Caki2 (cell line): ENCODE results near the gene KIF5C. TPM values are rescaled to one million over a fixed set of nuclear protein-coding genes. Genes with fewer than 3 reads are reported as not detected.

ENCODE experiments used
- DNase-seq: peaks from one replicate; pipeline ENCODE4 v3.0.0-alpha.2; 2015; ENCODE audit warnings: low read depth
- in situ Hi-C: cut with HindIII; loops from 2 replicates; pipeline ENCODE4 v1.10.0; 2016; ENCODE audit warnings: low sequenced_read_pairs, low pct_unique_long_range_greater_than_20kb, mixed read lengths
- total RNA-seq: library from RNA; depleted of rRNA; stranded (reverse); fragments of >200 nt; shearing (Covaris generic); gene quantifications from 2 replicates; pipeline ENCODE4 v1.2.3, GENCODE V29; 2014; ENCODE audit warnings: low replicate concordance

KIF5C gene
- total RNA-seq, 1 experiment from 2014 or later = not detected

DNA sequence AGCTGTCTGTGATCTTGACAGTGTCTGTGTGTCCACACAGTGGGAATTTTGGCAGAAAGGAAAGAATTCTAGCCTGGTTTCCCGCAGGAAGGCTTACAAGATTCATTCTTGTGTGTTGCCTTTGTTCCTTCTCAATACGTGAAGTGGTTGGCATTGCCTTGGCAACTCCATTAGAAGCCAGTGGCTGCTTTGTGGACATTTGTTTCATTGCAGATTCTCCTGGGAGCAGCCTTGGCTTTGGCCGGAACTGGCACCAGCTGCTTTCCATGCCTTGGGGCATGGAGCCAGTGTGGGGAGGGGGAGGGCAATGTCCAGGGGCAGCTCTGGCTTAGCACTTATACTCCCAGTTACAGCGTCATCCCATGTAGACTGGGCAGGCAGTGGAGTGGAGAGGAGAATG, 39.4 kb downstream of the KIF5C start:
- DNase-seq = no peak
- in situ Hi-C loops = no loop called here

DNA sequence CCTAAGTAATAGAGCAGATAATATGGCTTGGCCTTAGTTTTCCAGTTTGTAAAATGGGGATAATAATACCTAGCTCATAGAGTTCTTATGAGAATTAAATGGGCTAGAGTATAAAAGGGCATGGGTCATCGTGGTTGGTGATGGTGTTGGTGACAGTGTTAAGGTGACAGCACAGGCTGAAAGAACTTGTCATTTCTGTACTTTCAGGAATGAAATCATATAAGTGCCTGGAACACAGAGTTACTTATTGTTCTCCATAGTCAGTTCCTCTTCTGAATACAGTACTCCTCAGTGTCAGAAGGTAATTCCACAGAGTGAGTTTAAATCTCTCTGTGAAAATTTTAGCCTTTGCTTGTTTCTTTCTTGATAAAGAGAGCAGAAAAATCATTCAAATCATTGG, 42.4 kb downstream of the KIF5C start:
- in situ Hi-C loops = no loop called here
- DNase-seq = no peak

DNA sequence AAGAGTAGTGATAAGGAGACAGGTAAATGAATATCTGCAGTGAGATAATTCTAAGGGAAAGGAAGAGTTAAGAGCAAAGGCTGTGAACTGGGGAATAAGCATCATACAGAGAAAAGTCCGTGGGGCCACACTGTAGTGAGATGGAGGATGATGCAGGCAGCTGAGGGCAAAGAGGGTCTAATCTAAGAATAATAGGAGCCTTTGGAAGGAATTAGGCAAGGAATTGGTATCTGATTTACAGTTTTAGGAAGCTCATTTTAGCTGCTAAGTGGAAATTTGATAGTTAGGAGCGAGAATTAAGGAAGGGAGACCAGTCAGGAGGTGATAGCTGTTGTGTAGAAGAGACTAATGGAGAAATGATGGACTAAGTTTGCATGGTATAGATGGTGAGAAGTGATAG, 43.5 kb downstream of the KIF5C start:
- in situ Hi-C loops = no loop called here
- no peak for DNase-seq

DNA sequence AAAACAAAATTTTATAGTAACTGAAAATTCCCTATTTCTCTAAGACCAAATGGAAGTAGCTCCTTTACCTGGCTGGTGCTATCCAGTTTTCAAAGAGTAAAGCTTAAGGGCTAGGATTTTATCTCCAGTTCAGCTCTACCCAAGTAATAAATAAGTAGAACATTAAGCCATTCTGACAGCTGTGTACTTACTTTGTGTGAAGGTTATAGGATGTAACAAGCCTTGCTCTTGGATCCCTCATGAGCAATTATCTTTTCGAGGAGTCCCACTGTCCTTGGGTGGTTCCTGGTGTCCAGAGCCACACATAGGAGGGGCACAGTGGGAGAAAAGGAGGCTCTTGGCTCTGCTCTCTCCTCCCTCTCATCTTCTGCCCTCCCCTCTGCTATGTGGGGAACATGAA, 45.5 kb downstream of the KIF5C start:
- DNase-seq = no peak
- in situ Hi-C loops = no loop called here

DNA sequence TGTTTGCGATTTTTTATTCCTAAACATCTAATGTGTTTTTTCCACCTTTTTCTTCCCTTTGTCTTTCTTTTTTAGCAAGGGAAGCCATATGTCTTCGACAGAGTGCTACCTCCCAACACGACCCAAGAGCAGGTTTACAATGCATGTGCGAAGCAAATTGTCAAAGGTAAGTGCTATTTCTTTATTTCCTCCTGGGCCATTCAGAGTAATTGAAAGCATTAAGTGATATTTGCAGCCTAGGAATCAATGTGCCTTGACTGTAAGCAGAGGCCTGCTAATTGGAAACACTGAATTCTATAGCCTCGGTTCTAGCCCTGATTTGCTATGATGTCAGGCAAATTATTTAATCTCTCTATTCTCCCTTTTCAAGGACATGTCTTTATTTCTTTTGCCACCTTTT, 47.0 kb downstream of the KIF5C start:
- in situ Hi-C loops = no loop called here
- no peak for DNase-seq

DNA sequence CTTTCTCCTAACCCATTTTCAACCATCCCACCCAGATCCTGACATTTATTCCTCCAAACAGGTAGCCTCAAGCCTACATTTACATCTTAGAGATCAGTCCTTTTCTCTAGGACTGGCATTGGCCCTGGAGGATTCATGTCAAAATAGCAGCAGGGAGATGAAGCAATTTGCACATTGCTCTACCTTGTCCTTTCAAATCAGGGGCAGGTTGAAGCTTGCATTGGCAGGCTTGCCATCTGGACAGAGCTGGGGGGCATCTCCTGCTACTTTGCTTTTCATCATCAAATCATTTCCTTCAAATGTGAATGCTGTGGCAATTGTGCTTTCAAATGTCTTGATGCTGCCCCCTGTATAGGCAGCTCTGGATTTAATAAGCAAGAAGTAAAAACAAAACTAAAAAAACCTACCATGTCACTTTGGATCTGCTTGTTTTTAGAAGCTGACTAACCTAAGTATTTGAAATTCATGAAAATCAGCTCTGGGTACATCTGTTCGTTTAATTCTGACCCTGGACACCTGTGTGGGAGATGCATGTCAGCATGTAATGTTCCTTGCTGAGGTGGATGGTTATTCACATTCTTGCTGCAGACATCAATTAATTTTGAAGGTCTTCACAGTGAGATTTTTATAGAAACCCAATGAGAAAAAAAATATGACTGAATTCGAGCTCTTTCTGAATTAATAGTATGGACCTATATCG, 47.9 kb downstream of the KIF5C start:
- DNase-seq = no peak
- in situ Hi-C loops = no loop called here

DNA sequence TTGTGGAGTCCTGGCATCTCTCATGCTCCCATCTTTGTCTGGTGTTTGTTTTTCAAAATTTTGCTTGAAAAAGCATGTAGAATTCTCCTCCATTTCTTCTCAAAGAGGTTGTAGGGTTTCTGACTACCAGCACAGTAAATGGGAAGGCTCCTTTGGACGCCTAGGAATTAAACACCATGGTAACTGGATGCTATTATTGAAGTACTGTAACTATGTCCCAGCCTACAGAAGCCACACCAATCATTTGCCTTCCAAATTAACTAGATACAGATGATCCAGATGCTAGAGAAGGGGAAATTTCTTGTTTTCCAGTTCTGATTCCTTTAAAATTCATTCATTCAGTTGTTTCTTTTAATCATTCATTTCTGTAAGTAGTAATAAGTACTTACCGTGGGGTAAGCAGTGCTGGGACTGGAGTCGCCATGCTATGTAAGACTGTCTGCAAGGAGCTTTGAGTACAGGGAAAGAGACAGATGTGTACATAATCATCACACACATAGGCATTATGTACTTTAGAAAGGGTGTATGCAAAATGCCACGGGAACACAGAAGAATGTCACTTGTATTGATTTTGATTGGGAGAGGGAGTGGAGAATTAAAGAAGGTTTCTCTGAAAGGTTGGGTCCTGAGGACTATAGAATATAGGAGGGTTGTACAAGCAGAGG, 49.6 kb downstream of the KIF5C start:
- in situ Hi-C loops = no loop called here
- no peak for DNase-seq

DNA sequence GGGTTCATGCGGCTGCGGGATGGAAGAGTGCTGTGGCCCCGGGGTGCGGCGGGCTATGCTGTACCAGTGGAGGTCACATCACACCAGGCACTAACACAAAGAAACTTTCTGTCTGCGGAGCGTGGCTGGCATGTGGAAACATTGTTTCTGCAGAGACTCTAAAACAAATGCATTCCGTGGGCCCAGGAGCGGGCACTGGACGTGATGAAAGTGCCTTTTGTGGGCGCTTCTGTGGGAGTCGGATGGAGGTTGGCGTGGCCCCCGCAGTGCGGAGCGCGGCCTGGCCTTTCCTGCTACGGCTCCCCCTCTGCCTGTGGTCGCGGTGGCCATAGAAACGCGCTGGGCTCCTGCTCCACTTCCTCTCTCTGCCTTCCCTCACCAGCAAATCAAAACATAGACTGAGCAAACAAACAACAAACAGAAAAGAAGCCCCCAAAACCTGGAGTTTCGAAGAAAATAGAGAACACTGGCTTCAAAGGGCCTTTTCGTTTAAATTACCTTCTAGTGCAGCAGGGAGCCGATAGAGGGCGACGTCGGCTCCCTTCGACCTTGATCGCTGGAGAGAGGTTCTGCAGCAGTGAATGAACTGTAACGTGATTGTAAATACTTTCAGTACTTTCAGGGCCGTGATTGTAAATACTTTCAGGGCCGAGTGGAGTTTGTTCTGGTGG, 51.4 kb downstream of the KIF5C start:
- DNase-seq = peak; percentile 10
- in situ Hi-C loops = no loop called here

DNA sequence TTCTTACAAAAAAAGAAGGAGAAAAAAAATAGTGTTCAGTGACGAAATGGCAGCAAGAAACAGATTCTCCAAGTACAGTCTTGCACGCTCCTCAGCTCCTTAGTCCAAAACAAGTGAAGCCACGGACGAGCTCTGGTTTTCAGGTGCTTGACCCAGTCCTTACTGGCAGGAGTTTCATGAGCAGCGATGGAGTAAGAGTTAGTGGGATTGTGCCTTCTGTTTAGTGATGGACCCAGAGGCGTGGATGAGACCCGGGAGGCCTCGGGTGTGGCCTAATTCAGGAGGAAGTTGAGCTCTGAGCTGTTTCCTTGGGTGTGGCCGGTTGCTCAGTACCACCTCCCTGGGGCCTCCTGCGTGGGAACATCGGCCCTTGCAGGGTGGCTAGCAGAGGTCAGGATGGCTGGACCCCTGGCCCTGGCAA, 52.0 kb downstream of the KIF5C start:
- in situ Hi-C loops = no loop called here
- DNase-seq = no peak

DNA sequence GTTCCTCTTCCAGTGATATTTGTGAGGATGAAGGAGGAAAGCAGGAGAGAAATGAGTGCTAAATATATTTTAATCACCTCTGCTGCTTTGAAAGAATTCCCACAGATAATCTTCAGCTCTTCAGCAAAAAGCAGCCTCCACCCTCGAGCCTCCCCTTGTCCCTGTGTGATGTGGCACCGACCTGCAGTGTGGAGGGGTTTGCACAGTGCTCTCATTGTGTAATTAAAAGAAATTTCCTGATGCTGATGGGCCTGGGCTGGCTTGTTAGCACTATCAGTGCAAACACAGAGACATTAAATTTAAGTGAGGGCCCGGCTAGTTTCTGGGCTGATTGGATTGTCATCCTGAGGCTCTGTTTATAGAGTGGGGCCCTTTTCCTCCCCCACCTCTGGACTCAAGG, 53.4 kb downstream of the KIF5C start:
- DNase-seq = no peak
- in situ Hi-C loops = no loop called here

DNA sequence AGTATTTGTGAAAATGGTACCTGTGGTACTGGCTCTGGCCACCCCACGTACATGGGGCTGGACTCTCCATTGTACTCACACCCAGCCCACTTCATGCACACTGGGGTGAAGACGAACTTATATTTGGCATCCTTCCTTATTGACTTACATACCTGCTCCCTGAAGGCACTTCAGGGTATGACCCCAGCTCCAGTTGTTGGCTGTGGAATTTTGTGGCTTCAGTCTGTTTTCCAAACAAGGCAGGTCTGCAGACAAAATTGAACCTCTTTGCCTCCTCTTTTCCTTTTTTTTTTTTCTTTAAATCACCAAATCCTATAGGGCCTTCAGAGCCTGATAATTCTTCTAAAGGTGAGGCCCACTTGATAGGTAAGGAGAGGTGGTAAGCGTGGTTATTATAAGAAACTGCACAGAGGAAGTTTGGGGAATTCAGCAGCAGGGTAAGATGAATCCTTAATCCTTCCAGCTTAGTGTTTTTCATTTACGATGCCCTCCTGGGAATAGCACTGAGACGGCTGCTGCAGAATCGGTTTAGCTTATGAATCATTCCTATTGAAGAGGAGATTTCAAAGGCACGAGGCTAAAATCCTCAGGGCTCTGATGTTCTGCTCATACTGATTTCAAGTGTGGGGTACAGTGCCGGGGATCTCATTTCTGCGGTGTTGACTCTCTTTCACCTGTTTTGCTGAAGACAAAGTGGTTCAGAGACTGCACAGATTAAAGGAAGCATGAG, 55.2 kb downstream of the KIF5C start:
- DNase-seq = no peak

DNA sequence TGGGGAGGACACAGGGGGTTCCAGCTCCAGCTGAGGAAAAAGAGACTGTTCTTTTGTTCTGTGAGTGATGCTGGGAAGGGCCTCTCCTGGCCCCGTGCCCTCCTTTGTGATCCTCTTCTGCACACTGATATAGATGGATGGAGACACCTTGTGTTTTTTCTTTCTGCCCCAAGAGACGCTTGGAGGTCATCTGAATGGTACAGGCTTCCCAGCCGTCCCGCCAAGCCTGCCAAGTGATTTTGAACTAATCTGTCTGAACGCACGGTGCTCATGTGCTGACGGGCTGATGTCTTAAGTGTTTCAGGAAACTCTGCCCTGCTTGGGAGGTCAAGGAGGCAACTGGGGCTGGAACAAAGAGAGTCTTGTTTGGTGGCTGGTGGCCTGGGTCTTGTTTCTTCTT, 57.5 kb downstream of the KIF5C start:
- in situ Hi-C loops = no loop called here
- no peak for DNase-seq

More for the DNA sequence above, 55.2 kb downstream of the KIF5C start:
- in situ Hi-C loops = no loop called here

DNA sequence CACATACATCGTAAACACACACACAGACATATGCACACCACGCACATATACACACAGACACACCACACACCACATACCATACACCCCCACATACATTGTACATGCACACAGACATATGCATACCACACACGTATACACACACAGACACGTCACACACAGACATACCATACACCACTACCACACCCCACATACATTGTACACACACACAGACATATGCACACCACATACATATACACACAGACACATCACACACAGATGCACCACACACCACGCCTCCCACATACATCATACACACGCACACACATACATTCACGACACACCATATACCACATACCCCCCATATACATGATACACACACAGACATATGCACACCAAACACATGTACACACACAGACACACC, 58.4 kb downstream of the KIF5C start:
- in situ Hi-C loops = no loop called here
- DNase-seq = no peak

DNA sequence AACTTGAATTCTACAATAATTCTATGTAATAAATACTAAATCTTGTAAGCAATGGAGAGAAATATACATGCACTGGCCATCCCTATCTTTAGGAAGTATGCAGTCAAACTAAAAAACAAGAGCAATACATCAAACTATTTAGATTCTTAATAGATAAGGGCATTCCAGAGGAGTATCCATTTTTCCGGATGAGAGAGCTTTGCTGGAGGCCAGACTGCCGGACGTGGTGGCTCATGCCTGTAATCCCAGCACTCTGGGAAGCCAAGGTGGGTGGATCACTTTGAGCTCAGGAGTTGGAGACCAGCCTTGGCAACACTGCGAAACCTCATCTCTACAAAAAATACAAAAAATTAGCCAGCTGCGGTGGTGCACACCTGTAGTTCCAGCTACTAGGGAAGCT, 60.8 kb downstream of the KIF5C start:
- no peak for DNase-seq
- in situ Hi-C loops = no loop called here

DNA sequence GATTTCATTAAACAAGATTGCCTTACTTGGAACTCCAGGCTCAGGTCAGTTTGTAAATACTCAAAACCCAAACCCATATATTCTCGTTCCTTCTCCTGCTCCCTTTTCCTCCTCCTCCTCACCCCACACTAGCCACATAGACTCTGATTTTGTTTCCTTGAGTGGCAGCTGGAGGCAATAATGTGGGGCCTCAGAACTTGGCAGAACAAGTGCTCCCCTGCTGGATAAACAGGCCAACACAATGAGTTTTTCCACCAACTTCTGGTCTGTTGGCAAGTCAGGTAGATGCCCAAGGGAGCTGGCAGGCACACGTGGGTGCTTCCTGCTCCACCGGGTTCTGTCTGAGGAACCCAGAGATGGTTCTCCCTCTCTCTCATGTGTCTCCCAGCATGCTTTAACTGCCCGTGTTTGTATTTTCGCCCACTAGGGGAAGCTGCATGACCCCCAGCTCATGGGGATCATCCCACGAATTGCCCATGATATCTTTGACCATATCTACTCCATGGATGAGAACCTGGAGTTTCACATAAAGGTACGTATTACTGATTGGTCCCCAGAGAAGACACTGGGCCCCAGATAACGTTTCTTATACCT, 61.9 kb downstream of the KIF5C start:
- in situ Hi-C loops = no loop called here
- DNase-seq = no peak

DNA sequence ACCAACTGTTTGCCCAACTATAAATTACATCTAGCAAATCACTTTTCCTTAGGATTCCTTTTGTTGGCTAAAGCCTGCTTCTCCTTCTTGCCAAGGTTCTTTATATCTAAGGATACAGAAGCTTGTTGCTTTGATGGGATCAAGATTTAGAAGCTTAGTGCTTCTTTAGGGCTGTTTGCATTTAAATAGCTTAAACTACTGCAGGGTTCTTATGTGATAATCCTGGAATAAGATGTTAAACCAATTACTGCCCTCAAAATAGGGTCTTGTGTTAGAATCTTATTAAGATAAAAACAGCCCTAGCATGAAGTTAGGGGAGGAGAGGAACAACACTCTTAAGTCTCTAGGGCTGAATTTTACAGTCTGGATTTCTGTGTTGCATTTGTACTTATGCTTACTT, 64.2 kb downstream of the KIF5C start:
- in situ Hi-C loops = no loop called here
- DNase-seq = no peak

DNA sequence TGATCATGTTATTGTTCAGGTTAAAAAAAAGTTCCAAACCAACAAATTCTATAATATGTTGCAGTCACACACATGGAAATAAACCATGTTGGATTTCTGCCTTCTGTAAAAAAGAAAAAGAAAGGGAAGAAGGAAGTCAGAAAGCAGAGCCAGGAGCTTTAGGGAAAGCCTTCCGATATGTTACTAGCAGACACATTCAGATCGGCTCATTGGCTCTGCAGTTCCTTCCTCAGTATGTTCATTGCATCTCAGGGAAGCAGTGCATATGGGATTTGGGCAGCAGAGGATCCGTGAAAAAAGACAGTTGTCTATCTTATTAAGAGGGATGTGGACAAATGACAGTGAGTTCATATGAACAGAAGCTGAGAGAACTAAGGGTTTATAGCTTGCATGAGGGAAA, 68.1 kb downstream of the KIF5C start:
- in situ Hi-C loops = no loop called here

DNA sequence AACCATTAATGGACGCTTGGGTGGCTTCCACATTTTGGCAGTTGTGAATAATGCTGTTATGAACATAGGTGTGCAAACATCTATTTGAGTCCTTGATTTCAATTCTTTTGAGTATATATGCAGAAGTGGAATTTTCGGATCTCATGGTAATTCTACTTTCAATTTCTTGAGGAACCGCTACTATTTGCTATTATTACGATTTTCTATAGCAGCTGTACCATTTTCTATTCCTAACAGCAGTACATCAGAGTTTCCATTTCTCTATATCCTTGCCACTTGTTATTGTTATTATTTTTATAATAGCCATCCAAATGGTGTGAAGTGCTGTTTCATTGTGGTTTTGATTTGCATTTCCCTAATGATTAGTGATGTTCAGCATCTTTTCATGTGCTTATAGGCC, 69.5 kb downstream of the KIF5C start:
- no peak for DNase-seq
- in situ Hi-C loops = no loop called here

More for the DNA sequence above, 68.1 kb downstream of the KIF5C start:
- DNase-seq = no peak

DNA sequence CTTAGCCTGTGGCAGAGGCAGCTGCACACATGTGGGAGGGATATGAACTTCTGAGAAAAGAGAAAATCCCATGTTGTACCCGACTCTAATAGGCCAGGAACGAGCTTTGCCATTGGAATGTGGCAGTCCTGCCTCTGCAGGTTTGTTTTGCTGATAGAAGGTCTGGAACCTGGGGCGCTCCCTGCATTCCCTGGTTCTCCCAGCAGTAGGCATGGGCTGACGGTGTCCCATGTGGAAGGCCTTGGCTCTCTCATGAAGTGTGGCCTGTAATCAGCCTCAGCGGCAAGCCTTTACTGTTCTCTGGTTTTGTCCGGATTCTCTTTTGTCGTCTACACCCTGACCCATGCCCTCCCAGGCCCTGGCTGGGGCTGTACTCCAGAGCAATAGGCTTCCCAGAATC, 72.3 kb downstream of the KIF5C start:
- no peak for DNase-seq
- in situ Hi-C loops = no loop called here
